Measurements from ENCODE around the gene ZNF207. TPM values are rescaled to one million over a fixed set of nuclear protein-coding genes. Genes with fewer than 3 reads are reported as not detected.
A peak's percentile ranks its signal among the peaks of the same experiment; 100 is the strongest.
"Not testable (repeated sequence)": the region's sequence is repeated elsewhere in the genome, so short reads cannot be mapped to it uniquely, and the experiment has no call there.

The ZNF207 gene
- 129 TPM for polyA plus RNA-seq (ENCODE audit: insufficient read length)

GRCh38 chr17:32349854-32350665 lies at the start of gene ZNF207:
TSS of gene ZNF207 (plus strand) at chr17:32350157. CDS start at chr17:32350286, 129 bp downstream.
- peak; percentile 97 for DNase-seq (ENCODE audit: low read depth)

- no peak for DNase-seq (ENCODE audit: low read depth)
Observed at GRCh38 chr17:32302037-32302436, 47.9 kb upstream of the ZNF207 start.

DNA sequence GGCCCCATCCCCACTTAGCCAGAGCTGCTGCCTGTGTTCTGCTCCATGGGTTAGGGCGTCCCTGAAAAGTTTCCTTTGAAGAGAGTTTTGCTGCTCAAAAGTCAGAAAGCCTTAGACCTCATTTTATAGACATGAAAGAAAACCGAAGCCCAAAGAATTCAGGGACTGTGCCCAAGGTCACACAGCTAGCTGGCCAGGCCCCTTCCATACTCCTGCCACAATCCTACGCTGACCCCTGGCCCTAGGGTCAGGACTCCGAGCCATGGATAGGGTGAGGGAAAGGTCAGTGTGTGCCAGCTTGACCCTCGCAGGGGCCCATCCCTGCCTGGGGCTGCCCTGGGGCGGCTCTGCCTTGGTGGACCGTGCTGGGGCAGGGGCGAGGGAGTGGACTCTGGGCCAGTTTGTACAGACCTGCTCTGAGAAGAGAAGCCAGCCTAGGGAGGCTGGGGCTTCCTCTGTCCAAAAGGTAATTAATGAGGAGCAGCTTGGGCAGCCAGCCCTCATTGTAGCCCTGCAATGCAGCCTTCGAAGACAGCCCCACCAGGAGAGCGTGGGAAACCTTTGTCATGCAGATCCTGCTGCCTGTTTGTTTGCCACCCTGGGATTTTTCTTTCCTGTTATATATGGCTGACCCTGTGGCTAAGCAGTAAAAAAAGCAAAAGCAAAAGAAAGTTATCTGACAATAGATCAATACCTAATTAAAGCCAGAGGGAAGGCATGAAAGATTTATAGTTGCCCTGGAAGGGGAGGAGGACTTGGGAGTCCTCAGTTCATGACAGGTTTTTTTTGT lies 46.9 kb upstream of the ZNF207 start:
- DNase-seq (ENCODE audit: low read depth): no peak

- no peak for DNase-seq (ENCODE audit: low read depth)
Observed at GRCh38 chr17:32303781-32304288, 46.1 kb upstream of the ZNF207 start.

DNA sequence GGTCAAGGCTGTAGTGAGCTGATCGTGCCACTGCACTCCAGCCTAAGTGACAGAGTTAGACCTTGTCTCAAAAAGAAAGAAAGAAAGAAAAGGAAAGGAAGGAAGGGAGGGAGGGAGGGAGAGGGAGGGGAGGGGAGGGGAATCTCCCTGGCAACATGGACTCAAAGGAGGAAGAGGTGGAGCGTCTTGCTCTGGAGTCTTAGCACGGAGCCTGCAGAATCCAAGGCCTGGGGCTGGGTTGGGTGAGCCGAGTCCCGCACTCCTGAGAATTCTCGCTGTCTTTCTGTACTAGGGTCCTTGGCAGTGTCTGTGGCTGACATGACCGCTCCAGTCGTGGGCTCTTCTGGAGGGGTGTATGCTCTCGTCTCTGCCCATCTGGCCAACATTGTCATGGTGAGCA lies 44.9 kb upstream of the ZNF207 start:
- no peak for DNase-seq (ENCODE audit: low read depth)

DNA sequence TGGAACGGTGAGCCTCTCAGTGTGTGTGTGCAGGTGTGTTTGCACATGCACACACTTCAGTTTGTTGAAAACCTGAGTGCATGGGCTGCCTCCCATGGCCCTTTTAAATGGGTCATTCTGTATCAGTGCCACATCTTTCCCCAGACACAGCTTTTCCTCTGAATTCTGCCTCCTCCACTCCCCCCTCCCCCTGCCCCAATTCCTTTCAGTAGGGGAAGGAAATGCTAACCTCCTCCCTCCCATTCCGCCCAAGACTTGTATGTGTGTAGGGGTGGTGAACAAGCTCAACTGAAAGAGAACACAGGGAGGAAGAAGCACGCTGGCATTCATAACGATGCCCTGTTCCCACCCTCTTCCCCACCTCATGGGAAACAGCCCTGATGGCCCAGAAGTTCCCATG lies 42.3 kb upstream of the ZNF207 start:
- DNase-seq (ENCODE audit: low read depth): no peak

- peak; percentile 57 for DNase-seq (ENCODE audit: low read depth)
Observed at GRCh38 chr17:32311028-32311536, 38.9 kb upstream of the ZNF207 start.

GRCh38 chr17:32314636-32315035 lies 35.3 kb upstream of the ZNF207 start:
- DNase-seq (ENCODE audit: low read depth): no peak

- DNase-seq (ENCODE audit: low read depth): no peak
Observed at GRCh38 chr17:32315171-32315570, 34.8 kb upstream of the ZNF207 start.

- DNase-seq (ENCODE audit: low read depth): not testable (repeated sequence)
Observed at GRCh38 chr17:32316653-32317052, 33.3 kb upstream of the ZNF207 start.

GRCh38 chr17:32317353-32317752 lies 32.6 kb upstream of the ZNF207 start:
- no peak for DNase-seq (ENCODE audit: low read depth)

- DNase-seq (ENCODE audit: low read depth): no peak
Observed at GRCh38 chr17:32318071-32318470, 31.9 kb upstream of the ZNF207 start.

DNA sequence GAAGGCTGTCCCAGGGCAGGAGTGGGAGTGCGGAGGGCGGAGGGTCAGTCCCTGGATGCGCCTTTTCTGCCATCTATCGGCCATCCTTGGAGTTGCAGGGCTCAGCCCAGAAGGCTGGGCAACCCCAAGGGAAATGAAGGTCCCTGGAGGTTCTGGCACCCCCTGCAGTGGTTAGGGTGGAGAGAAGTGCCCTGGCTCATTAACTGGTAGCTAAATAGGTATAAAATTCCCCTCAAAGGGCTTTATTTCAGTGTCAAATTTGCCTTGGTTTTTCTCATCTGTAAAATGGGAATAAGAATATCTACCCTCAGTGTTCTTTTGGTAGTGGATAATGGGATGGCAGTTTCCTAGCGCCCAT lies 30.4 kb upstream of the ZNF207 start:
- DNase-seq (ENCODE audit: low read depth): no peak

- not testable (repeated sequence) for DNase-seq (ENCODE audit: low read depth)
Observed at GRCh38 chr17:32320080-32320479, 29.9 kb upstream of the ZNF207 start.

DNA sequence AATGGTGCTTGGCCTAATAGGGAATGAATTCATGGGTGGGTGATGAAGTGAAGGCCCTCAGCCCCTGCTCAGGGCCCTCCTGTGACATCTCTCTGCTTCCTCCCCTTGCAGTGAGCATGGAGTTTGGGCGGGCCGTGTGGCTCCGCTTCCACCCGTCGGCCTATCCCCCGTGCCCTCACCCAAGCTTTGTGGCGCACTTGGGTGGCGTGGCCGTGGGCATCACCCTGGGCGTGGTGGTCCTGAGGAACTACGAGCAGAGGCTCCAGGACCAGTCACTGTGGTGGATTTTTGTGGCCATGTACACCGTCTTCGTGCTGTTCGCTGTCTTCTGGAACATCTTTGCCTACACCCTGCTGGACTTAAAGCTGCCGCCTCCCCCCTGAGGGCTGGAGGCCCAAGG lies 29.1 kb upstream of the ZNF207 start:
- DNase-seq (ENCODE audit: low read depth): no peak

DNA sequence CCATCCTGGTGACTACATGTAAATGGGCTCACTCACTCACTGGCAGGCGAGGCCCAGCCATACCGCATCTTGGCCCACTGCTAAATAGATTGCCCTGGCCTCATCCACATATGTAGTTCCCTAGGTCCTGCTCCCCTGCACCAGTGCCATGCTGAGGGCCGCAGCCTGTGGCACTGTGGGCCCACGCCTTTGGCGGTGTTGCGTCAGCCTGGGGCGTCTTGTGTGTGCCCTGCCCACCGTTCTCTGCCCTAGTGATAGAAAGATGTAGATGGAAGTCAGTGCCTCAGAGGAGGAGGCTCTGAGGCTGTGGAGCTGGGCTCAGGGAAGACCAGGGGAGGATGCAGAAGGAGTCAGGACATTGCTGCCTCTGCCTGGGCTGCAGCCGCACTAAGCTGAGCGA lies 26.9 kb upstream of the ZNF207 start:
- DNase-seq (ENCODE audit: low read depth): no peak

DNA sequence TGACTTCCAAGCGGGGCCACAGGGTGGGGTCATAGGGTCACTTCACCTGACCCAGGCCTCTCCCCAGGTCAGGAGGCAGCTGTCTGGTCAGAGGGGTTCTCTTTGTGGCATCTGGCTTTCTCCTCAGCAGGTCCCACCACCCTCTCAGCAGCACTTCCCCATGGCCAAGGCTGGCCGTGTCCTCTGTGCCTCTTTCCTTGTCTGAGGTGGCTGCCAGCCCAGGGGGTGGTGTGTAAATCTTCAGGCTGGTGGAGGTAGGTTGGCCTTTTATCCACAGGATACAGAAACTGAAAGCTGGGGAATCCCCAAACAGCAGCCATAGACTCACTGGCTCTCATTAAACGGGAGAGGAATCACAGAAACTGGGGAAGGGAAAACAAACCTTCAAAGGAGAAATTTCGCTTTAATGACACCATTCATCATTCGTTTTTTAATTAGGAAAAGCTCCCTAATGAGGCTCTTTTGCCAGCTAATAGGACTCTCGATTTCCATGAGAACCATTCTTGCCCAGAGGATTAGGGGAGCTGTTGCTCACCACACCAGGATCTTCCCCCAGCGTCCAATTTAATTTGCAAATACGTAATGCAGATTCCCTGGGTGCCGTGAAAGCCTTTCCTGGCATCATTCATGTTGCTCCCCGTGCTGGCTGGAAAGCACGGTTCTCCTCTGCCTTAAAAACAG lies 26.0 kb upstream of the ZNF207 start:
- no peak for DNase-seq (ENCODE audit: low read depth)

GRCh38 chr17:32327911-32328310 lies 22.0 kb upstream of the ZNF207 start:
- no peak for DNase-seq (ENCODE audit: low read depth)

GRCh38 chr17:32330147-32330546 lies 19.8 kb upstream of the ZNF207 start:
- no peak for DNase-seq (ENCODE audit: low read depth)

GRCh38 chr17:32331243-32332040 lies 18.5 kb upstream of the ZNF207 start:
- no peak for DNase-seq (ENCODE audit: low read depth)

DNA sequence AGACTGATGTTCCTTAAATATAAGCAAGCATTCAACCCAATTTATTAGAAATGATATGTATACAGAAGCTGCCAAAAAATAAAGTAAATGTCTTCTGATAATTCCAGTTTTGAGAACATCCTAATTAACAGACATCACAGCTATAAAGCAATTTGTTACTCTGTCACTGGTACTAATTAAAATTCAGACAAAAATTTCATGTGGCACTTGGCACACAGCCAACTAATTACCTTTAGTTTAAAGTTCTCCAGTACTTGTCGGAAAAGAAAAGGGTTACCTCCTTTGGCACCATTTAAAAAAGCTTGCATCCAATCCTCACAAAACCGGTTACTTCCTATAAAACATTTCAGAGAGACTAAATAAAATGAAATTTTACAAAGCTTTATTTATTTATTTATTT lies 16.8 kb upstream of the ZNF207 start:
- no peak for DNase-seq (ENCODE audit: low read depth)

Measured in forelimb muscle (tissue), 1 donor.